ENCODE measurements around the gene MBOAT2.

The MBOAT2 gene

DNA sequence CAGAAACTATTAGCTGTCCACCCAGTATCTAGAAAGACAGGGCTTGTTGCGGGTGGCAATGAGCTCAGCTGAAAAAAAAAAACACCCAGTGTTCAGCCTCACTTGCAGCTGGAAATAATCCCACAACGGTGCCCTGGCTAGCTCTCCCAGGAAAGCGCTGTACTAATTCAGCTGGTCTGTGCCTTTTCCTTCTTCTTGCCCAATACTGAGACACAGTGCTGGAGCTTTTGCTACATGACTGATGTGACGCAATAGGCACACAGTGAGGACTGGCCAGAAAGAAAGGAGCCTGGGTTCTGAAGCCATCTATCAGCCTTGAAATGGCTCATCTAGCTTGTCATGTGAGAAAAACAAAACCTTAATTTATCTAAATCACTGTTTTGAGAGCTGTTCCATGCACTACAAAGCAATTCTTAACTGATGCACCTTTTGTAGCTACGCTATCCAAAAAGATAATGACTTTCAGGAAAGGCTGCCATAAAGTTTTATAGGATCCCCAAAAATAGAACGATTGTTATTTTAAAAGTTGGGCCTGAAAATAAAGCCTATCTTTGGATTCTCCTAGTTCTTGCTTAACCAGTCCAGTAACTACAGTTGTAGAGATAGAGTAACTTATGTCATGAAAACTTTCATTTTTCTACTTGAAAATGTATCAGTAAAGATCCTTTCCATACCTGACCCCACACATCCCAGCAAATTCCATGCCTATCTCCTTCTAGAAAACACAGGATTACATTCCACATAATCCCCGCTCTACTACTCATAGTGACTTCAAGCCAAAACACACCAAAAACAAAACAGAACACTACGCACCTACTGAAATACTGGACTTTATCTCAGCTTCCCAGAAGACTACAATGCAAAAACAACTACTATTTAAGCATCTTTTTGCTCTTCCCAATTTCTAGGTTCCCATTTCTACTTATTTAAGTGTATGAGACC lies 181.9 kb downstream of the MBOAT2 start:
- Histone ChIP-seq H3K27ac (ENCODE audit: insufficient read depth, low read length, poor library complexity, severe bottlenecking) (no peak overlapping the region), H3K27me3 (replicated peaks; ENCODE audit: control insufficient read depth, insufficient read depth, low read length, poor library complexity, severe bottlenecking) (no peaks in the 10 kb centered on the region), H3K9me3 (ENCODE audit: control insufficient read depth, low read length) (no peaks in the 10 kb centered on the region), H3K4me3 (ENCODE audit: insufficient read depth, low read depth, low read length, poor library complexity, severe bottlenecking) (no peak overlapping the region), H3K4me1 (ENCODE audit: control insufficient read depth, insufficient read depth, low read length, poor library complexity, severe bottlenecking) (no peaks in the 10 kb centered on the region), H3K36me3 (ENCODE audit: control insufficient read depth, insufficient read depth, low read length) (peaks cover 39% of the 10 kb centered on the region)
- DNase-seq: no peak

DNA sequence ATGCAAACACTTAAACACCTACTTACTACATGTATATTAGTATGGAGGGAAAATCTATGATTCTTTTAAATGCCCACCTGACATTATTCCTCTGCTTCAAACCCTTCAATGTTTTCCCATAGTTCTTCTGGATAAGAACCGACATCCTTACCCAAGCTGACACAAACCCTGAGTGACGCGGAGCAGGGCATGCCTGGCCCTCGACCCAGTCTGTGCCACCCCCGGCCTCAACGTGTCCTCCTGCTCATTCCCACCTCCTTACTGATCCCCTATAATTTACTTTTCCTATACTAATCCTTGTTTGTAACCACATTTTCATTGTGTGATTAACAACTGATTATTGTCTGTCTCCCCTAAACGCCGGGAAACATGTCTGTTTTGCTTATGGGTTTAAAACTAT lies 183.5 kb downstream of the MBOAT2 start:
- Histone ChIP-seq H3K9me3 (ENCODE audit: control insufficient read depth, low read length) (no peaks in the 10 kb centered on the region), H3K4me1 (ENCODE audit: control insufficient read depth, insufficient read depth, low read length, poor library complexity, severe bottlenecking) (no peaks in the 10 kb centered on the region), H3K36me3 (ENCODE audit: control insufficient read depth, insufficient read depth, low read length) (peaks cover 49% of the 10 kb centered on the region), H3K27ac (ENCODE audit: insufficient read depth, low read length, poor library complexity, severe bottlenecking) (no peak overlapping the region), H3K27me3 (replicated peaks; ENCODE audit: control insufficient read depth, insufficient read depth, low read length, poor library complexity, severe bottlenecking) (no peaks in the 10 kb centered on the region), H3K4me3 (ENCODE audit: insufficient read depth, low read depth, low read length, poor library complexity, severe bottlenecking) (no peak overlapping the region)
- no peak for DNase-seq

DNA sequence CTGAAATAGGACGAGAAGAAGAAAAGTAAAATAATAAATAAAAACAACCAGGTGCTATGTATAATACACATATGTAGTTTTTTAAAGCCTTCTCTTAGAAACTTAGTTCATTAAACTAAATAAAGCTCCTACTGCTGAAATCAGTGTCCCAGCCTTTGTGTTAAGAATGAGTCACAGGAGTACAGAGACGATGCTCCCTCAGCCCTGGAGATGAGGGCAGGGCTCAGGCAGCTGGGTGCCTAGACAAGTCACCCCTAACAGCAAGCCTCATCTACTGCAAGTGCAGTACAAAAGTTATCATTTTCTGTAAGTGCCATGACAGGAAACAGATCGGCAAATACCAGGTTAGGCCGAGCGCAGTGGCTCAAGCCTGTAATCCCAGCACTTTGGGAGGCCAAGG lies 184.3 kb downstream of the MBOAT2 start:
- peaks cover 47% of the 10 kb centered on the region for H3K36me3 ChIP-seq (ENCODE audit: control insufficient read depth, insufficient read depth, low read length)
- no peaks in the 10 kb centered on the region for H3K27me3 ChIP-seq (replicated peaks; ENCODE audit: control insufficient read depth, insufficient read depth, low read length, poor library complexity, severe bottlenecking)
- no peak overlapping the region for H3K27ac ChIP-seq (ENCODE audit: insufficient read depth, low read length, poor library complexity, severe bottlenecking)
- no peak overlapping the region for H3K4me3 ChIP-seq (ENCODE audit: insufficient read depth, low read depth, low read length, poor library complexity, severe bottlenecking)
- no peaks in the 10 kb centered on the region for H3K4me1 ChIP-seq (ENCODE audit: control insufficient read depth, insufficient read depth, low read length, poor library complexity, severe bottlenecking)
- H3K9me3 ChIP-seq (ENCODE audit: control insufficient read depth, low read length): no peaks in the 10 kb centered on the region
- DNase-seq: no peak

DNA sequence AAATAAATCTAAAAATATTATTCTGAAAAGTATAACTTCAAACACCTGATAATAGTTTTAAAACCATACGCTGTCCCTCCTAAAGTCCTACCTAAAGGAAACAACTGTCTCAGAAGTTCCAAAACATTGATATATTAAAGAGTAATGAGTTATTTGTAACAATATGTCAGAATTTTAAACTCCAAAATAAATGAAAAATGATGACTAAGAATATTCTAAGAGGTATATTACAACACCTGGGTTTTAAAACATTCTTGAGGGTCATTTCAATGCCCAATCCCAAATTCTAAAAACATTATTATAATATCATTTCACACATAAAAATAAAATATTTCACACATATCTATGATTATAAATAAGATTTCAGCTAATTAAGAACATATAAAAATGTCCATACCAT lies 186.3 kb downstream of the MBOAT2 start:
- DNase-seq: no peak
- no peaks in the 10 kb centered on the region for H3K4me1 ChIP-seq (ENCODE audit: control insufficient read depth, insufficient read depth, low read length, poor library complexity, severe bottlenecking)
- H3K4me3 ChIP-seq (ENCODE audit: insufficient read depth, low read depth, low read length, poor library complexity, severe bottlenecking): no peak overlapping the region
- no peaks in the 10 kb centered on the region for H3K9me3 ChIP-seq (ENCODE audit: control insufficient read depth, low read length)
- no peaks in the 10 kb centered on the region for H3K27me3 ChIP-seq (replicated peaks; ENCODE audit: control insufficient read depth, insufficient read depth, low read length, poor library complexity, severe bottlenecking)
- peaks cover 49% of the 10 kb centered on the region for H3K36me3 ChIP-seq (ENCODE audit: control insufficient read depth, insufficient read depth, low read length)
- H3K27ac ChIP-seq (ENCODE audit: insufficient read depth, low read length, poor library complexity, severe bottlenecking): no peak overlapping the region

DNA sequence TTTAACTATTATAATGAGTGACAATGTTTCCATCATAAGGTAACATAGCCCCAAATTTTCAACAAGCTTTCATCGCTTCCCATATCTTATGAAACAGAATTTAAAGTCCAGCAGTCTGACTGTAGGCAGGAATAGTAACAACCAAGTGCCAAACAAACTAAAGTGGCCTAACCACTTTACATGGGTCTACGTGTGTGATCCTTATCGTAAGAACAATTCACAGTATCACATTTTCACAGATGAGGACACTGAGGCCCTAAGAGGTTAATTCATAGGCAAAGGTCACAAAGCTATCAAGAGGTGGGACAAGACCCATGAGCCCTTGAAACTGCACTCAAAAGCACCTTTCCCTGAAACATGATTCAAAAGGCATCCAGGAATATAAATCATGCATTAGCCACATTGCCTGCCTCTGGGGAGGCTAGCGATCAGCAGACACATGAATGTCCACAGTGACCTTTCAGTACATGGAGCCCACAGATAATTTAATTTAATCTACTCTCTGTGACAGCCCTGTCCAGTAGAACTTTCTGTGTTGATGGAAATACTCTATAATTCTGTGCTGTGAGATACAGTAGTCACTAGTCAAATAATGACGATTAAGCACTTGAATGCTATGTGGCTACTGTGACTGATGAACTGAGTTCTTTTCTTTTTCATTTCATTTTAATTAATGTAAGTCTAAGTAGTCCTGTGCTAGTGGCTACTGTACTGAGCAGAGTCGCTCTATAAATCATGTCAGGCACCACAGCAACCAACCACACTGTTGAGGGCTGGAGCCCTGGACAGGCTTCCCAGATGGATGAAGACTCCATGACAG lies 196.4 kb downstream of the MBOAT2 start:
- Histone ChIP-seq H3K4me3 (ENCODE audit: insufficient read depth, low read depth, low read length, poor library complexity, severe bottlenecking) (no peak overlapping the region), H3K36me3 (ENCODE audit: control insufficient read depth, insufficient read depth, low read length) (peaks cover 65% of the 10 kb centered on the region), H3K4me1 (ENCODE audit: control insufficient read depth, insufficient read depth, low read length, poor library complexity, severe bottlenecking) (no peaks in the 10 kb centered on the region), H3K9me3 (ENCODE audit: control insufficient read depth, low read length) (no peaks in the 10 kb centered on the region), H3K27ac (ENCODE audit: insufficient read depth, low read length, poor library complexity, severe bottlenecking) (no peak overlapping the region), H3K27me3 (replicated peaks; ENCODE audit: control insufficient read depth, insufficient read depth, low read length, poor library complexity, severe bottlenecking) (no peaks in the 10 kb centered on the region)
- DNase-seq: no peak

DNA sequence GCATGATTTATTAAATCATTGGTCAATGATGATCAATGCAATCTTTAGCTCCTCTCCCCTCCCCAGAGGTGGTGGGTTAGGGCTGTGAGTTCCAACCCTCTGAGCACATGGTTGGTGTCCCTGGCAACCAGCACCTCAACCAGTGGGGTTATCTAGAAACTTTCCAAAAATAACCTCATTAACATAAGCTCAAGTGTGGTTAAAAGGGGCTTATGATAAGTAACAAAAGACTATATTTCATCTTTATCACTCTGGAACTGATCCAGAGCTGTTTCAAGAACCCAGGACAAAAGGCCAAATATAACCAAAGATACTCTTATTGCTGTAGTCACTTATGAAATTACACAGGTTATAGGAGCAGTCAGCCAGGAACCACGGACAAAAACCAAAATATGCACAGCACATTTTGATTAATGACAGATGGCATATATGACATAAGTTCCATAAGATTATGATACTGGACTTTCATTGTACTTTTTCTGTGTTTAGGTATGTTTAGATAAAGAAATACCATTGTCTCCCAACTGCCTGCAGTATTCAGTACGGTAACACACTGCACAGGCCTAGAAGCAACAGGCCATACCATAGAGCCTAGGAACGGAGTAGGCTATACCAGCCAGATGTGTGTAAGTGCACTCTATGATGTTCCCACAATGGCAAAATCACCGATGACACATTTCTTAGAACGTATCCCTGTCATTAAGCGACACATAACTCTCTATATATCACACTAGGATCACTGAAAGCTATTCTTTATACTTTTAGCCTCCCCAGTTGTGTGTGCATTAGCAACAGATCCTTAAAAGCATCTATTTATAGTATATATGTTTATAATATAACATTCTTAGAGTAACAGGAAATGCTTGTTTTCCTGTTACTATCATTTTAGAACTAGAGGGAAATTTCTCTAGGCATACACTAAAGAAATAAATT lies 197.9 kb downstream of the MBOAT2 start:
- no peaks in the 10 kb centered on the region for H3K4me1 ChIP-seq (ENCODE audit: control insufficient read depth, insufficient read depth, low read length, poor library complexity, severe bottlenecking)
- no peaks in the 10 kb centered on the region for H3K27me3 ChIP-seq (replicated peaks; ENCODE audit: control insufficient read depth, insufficient read depth, low read length, poor library complexity, severe bottlenecking)
- peaks cover 64% of the 10 kb centered on the region for H3K36me3 ChIP-seq (ENCODE audit: control insufficient read depth, insufficient read depth, low read length)
- no peaks in the 10 kb centered on the region for H3K9me3 ChIP-seq (ENCODE audit: control insufficient read depth, low read length)
- no peak overlapping the region for H3K4me3 ChIP-seq (ENCODE audit: insufficient read depth, low read depth, low read length, poor library complexity, severe bottlenecking)
- no peak overlapping the region for H3K27ac ChIP-seq (ENCODE audit: insufficient read depth, low read length, poor library complexity, severe bottlenecking)
- no peak for DNase-seq

DNA sequence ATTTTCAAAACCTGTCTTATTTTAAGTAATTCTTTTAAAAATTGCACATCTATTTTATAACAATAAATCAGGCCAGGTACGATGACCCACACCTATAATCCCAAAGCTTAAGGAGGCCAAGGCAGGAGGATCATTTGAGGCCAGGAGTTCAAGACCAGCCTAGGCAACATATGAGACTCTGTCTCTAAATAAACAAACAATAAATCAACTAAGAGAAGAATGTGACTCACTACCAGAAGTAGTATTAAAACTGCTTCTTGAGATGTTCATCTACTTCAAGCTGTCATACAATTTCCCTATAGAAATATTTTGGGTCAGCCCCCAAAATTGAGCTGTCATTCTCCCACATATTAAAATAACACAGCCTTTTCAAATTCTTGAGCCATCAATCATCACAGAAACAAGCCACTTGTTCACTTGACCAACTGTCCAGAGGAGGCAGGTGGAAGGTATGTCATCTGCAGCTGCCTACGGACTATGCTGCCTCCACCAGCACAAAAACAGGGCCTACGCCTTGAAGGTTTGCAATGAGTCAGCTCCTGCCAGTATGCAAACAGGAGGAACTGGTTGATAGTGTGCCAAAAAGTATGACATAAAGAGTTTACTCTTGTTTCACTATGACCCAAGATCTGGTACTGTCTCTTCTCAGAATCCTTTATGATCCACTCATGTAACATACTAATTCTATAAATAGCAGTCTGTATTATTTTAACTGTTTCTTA lies 199.7 kb downstream of the MBOAT2 start:
- H3K27ac ChIP-seq (ENCODE audit: insufficient read depth, low read length, poor library complexity, severe bottlenecking): no peak overlapping the region
- H3K4me3 ChIP-seq (ENCODE audit: insufficient read depth, low read depth, low read length, poor library complexity, severe bottlenecking): no peak overlapping the region
- no peaks in the 10 kb centered on the region for H3K4me1 ChIP-seq (ENCODE audit: control insufficient read depth, insufficient read depth, low read length, poor library complexity, severe bottlenecking)
- DNase-seq: no peak
- peaks cover 54% of the 10 kb centered on the region for H3K36me3 ChIP-seq (ENCODE audit: control insufficient read depth, insufficient read depth, low read length)
- H3K27me3 ChIP-seq (replicated peaks; ENCODE audit: control insufficient read depth, insufficient read depth, low read length, poor library complexity, severe bottlenecking): no peaks in the 10 kb centered on the region
- H3K9me3 ChIP-seq (ENCODE audit: control insufficient read depth, low read length): no peaks in the 10 kb centered on the region

DNA sequence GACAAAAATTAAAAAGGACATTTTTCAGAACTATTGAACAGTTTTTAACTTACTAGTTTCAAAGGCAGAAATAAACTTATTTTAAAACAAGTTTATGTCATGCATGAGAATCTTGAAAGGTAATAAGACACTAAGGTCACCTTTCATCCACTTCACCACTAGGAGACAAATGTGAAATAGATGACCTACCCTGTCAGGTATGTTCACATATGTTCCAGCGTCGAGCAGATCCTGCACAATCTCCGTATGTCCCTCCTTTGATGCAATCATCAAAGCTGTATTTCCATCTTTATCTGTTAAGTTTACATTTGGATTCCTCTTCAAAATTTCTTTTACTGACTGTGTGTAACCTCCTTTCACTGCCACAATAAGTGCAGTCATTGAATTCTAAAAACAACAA lies 200.7 kb downstream of the MBOAT2 start:
- Histone ChIP-seq H3K9me3 (ENCODE audit: control insufficient read depth, low read length) (no peaks in the 10 kb centered on the region), H3K27ac (ENCODE audit: insufficient read depth, low read length, poor library complexity, severe bottlenecking) (no peak overlapping the region), H3K4me1 (ENCODE audit: control insufficient read depth, insufficient read depth, low read length, poor library complexity, severe bottlenecking) (no peaks in the 10 kb centered on the region), H3K27me3 (replicated peaks; ENCODE audit: control insufficient read depth, insufficient read depth, low read length, poor library complexity, severe bottlenecking) (no peaks in the 10 kb centered on the region), H3K4me3 (ENCODE audit: insufficient read depth, low read depth, low read length, poor library complexity, severe bottlenecking) (no peak overlapping the region), H3K36me3 (ENCODE audit: control insufficient read depth, insufficient read depth, low read length) (peaks cover 48% of the 10 kb centered on the region)
- no peak for DNase-seq

Measured in effector memory CD4-positive, alpha-beta T cell (primary cell).